ENCODE results near the gene HOXA5.

The HOXA5 gene

DNA sequence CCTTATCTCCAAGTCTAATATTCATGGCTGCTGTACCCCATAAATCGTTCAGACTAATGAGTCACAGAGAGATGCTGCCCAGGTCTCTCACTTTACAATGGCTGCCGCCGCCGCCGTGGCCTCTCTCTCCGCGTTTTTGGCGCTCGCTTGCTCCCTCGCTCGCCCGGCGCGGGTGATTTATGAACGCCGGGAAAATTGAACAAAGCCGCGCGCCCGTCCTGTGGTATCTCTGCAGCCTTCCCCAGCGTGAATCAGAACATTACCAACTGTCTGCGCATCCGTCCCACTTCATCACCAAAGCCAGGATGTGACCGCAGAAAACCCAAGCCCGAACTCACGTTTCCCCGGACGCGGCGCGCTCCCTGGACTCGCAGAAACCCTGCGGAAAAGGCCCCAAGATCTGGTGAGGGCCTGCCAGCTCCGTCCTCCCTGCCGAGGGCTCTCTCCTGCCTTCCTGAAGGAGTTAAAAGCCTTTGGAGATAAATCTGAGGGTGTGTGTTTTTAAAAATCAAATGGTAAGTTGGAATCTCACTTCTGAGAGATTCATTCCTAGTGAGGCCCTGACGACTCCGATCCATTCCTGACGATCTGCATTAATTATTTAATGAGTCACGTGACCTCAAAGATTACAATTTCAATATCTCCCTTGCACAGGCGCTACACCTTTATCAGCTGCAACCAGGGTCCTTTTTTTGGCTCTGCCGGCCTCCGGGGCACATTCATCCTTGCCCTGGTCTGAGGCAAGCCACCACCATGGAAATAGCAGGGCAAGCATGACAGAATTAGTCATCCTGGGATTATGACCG is 19.2 kb downstream of the HOXA5 start:
- peak; percentile 99 for DNase-seq (ENCODE audit: low read depth, low spot score)
- in situ Hi-C loops (cut with HindIII; ENCODE audit: low sequenced_read_pairs): loop anchor here (10.0 kb wide), 1 partner anchor 269 kb away; no protein-coding TSS in a partner anchor
- peak overlapping the region; percentile 64 for H3K4me3 ChIP-seq (ENCODE audit: low read depth, low read length)
- TF ChIP-seq, protein P1, sequence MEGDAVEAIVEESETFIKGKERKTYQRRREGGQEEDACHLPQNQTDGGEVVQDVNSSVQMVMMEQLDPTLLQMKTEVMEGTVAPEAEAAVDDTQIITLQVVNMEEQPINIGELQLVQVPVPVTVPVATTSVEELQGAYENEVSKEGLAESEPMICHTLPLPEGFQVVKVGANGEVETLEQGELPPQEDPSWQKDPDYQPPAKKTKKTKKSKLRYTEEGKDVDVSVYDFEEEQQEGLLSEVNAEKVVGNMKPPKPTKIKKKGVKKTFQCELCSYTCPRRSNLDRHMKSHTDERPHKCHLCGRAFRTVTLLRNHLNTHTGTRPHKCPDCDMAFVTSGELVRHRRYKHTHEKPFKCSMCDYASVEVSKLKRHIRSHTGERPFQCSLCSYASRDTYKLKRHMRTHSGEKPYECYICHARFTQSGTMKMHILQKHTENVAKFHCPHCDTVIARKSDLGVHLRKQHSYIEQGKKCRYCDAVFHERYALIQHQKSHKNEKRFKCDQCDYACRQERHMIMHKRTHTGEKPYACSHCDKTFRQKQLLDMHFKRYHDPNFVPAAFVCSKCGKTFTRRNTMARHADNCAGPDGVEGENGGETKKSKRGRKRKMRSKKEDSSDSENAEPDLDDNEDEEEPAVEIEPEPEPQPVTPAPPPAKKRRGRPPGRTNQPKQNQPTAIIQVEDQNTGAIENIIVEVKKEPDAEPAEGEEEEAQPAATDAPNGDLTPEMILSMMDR (IDR thresholded peaks at IDR 0.05; ENCODE audit: low read depth, low read length): no peak

DNA sequence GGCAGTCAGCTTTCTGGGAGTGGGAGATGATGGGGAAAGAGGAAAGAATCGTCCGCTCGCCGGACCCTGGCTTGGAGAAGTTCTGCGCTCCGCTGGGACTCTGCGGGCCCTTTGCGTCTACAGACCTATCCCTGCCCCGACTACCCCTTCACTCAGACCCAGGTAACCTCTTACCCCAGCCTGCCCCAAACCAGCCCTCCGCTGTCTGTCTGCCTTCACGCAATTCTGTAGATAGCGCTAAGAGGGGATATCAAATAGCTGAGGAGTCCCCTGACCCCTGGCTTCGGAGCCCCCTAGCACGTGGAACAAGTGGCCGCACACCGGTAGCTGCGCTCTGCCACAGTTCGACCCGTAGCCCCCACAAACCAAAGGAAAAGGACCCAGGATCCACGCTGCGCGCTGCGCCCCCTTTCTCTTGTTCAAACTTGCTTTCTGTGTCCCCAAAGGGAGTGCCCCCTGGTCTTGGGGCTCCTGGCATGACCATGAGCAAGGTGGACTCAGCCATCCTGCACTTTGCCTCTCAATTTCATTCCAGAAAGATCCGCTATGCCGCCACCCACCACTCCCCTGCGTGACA is 19.9 kb downstream of the HOXA5 start:
- in situ Hi-C loops (cut with HindIII; ENCODE audit: low sequenced_read_pairs): loop anchor here (10.0 kb wide), 1 partner anchor 269 kb away; no protein-coding TSS in a partner anchor
- DNase-seq (ENCODE audit: low read depth, low spot score): no peak
- TF ChIP-seq, protein P1 (IDR thresholded peaks at IDR 0.05; ENCODE audit: low read depth, low read length): no peak
- H3K4me3 ChIP-seq (ENCODE audit: low read depth, low read length): peak overlapping the region; percentile 64

DNA sequence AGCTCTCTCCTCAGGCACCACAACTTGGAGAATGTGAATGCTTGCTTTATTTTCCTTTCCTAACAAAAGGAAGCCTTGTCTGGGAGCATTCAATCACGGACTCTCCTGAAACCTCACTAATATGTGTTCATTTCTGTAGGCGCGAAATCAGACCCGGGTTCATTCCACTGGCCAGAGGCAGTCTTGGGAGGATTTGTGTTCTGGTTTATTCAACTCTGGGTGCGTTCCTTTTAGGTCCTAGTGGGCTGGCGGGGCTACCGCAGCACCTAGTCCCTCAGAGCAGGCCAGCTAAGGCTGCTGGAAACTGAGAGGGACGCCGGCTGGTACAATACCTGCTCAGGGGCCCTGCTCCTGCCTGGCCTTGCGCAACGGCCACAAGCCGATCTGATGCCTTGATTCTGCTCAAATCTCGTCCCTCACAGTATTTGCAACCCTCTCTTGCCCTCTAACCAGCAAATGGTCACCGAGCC is 20.4 kb downstream of the HOXA5 start:
- TF ChIP-seq, protein P1 (IDR thresholded peaks at IDR 0.05; ENCODE audit: low read depth, low read length): no peak
- peak overlapping the region; percentile 64 for H3K4me3 ChIP-seq (ENCODE audit: low read depth, low read length)
- DNase-seq (ENCODE audit: low read depth, low spot score): peak; percentile 77
- in situ Hi-C loops (cut with HindIII; ENCODE audit: low sequenced_read_pairs): loop anchor here (10.0 kb wide), 1 partner anchor 268 kb away; no protein-coding TSS in a partner anchor

DNA sequence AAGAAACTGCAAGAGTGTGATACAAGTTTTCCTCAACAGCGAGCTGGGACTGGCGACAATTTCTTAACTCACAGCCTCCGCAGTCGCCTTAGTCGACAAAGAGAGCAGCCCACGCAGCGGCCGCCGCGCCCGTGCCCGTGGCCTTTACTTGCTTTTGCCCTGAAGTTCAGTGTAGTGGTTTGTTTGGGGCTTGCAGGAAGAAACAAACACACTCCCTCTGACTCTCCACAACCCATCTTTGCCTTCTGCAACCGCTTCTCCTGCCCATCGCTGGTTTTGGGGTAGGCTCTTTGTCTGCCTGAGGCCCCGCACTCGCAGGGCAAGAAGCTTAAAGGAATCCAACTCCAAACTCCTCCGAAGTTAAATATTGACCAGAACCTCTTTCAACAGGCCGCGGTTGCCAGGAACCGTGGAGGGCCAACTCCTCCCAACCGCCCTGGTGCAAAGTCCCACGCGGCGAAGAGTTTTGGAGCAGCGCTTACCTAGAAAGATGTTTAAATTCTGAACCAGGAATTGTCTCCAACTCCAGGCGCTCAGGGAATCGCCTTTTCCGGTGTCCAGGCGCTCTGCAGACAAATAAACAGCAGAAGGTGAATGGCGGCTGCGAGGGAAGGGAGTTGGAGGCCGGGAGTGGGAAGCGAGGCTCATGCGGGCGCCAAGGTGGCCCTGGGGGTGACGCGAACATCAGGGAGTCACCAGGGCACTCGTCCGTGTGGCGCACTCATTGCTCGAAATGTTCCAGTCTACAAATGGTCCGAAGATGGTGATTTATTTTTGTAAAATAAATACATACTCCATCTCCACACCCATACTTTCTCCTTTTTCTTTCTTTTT is 21.2 kb downstream of the HOXA5 start:
- peak overlapping the region; percentile 64 for H3K4me3 ChIP-seq (ENCODE audit: low read depth, low read length)
- TF ChIP-seq, protein P1 (IDR thresholded peaks at IDR 0.05; ENCODE audit: low read depth, low read length): no peak
- in situ Hi-C loops (cut with HindIII; ENCODE audit: low sequenced_read_pairs): loop anchor here (10.0 kb wide), 1 partner anchor 267 kb away; no protein-coding TSS in a partner anchor
- no peak for DNase-seq (ENCODE audit: low read depth, low spot score)

DNA sequence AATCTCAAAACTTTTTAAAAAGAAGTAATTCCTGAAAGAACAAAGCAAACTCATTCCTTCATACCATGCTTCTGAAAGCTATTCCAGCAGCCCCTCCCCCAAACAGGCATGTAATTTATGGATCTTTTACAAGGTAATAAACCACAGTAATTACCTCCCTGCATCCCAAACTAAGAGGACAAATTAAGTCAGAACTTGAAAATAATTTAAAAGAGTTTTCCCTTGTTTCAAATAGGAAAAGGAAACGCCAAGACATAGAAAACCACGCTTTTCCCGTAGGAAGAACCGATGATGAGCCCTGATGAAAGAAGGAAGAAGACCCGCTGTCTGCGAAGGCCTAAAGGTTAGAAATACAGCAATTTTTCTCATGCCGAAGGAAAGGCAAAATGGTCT is 21.8 kb downstream of the HOXA5 start:
- DNase-seq (ENCODE audit: low read depth, low spot score): no peak
- in situ Hi-C loops (cut with HindIII; ENCODE audit: low sequenced_read_pairs): loop anchor here (10.0 kb wide), 1 partner anchor 267 kb away; no protein-coding TSS in a partner anchor
- peak overlapping the region; percentile 64 for H3K4me3 ChIP-seq (ENCODE audit: low read depth, low read length)
- TF ChIP-seq, protein P1 (IDR thresholded peaks at IDR 0.05; ENCODE audit: low read depth, low read length): no peak

DNA sequence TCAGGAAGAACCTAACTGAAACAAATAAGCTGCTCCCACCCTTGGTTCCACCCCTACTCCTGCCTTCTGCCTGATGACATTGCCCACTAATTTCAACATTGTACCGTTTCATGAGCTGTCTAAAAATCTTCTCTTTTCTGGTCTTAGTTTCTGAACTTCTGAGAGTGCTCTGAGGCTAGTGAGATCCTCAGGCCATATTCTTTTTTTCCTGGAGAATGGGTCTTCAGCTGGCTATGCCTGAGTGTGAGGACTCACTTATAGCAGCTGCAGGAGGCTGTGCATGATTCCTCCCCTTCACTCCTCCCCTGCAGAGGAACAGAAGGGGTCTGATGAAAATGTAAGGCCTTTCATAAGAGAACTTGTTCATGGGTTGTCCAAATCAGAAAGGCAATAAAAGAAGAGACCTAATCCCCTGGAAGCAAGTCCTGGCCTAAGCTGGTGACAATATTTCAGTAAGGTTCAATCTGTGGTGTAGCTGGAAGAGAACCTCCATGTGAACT is 24.0 kb downstream of the HOXA5 start:
- TF ChIP-seq, protein P1 (IDR thresholded peaks at IDR 0.05; ENCODE audit: low read depth, low read length): no peak
- no peak for DNase-seq (ENCODE audit: low read depth, low spot score)
- peak overlapping the region; percentile 89 for H3K4me3 ChIP-seq (ENCODE audit: low read depth, low read length)
- in situ Hi-C loops (cut with HindIII; ENCODE audit: low sequenced_read_pairs): no loop called here

Data from astrocyte of the spinal cord (primary cell).